ENCODE results near the gene TMEM132C.

DNA sequence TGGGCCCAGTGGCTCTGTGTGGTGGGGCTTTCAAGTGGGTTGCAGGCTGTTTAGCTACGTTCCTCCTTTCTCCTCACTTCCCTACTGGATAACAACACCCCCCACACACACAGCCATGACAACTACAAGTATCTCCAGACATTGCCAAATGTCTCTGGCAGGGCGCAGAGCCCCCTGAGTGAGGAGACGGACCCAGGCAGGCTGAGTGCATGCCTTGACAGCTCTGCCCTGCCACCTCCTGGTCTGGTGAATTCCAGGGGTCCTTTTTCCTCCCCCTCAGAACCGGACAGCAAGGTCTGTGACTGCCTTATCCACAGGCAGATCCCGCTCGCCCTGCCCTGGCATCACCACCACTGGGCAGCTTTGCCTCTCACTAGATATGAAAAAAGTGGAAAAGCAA is 276.5 kb downstream of the TMEM132C start:
- TF ChIP-seq, protein P1, sequence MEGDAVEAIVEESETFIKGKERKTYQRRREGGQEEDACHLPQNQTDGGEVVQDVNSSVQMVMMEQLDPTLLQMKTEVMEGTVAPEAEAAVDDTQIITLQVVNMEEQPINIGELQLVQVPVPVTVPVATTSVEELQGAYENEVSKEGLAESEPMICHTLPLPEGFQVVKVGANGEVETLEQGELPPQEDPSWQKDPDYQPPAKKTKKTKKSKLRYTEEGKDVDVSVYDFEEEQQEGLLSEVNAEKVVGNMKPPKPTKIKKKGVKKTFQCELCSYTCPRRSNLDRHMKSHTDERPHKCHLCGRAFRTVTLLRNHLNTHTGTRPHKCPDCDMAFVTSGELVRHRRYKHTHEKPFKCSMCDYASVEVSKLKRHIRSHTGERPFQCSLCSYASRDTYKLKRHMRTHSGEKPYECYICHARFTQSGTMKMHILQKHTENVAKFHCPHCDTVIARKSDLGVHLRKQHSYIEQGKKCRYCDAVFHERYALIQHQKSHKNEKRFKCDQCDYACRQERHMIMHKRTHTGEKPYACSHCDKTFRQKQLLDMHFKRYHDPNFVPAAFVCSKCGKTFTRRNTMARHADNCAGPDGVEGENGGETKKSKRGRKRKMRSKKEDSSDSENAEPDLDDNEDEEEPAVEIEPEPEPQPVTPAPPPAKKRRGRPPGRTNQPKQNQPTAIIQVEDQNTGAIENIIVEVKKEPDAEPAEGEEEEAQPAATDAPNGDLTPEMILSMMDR (IDR thresholded peaks at IDR 0.05; ENCODE audit: poor library complexity) = no peak
- TF ChIP-seq EZH2 (IDR thresholded peaks at IDR 0.05; ENCODE audit: borderline replicate concordance) = no peak
